Measurements from ENCODE around the gene ESR2. TPM values are rescaled to one million over a fixed set of nuclear protein-coding genes. Genes with fewer than 3 reads are reported as not detected.

ESR2 gene
- total RNA-seq, 1 experiment from 2014 or later = 0.15 TPM

DNA sequence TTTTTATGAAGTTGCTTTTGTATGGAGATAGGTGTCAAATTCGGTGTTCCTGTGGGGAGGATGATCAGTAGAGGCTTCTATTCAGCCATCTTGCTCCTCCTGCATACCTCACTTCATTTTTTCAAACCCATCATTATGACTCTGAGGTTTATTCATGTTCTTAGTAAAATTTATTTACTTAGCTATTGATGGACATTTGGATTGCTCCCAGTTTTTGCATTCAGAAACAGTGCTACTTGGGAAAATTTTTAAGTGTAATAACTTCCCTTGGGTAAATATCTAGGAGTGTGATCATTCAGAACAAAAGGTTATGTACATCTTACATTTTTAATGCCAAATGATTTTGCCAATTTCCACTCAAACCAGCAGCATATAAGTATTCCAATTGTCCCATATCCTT lies 233.1 kb downstream of the ESR2 start:
- Histone ChIP-seq H4K20me1 (ENCODE audit: control insufficient read depth, insufficient read depth, insufficient read length) (peaks cover 3% of the 10 kb centered on the region), H2BK120ac (ENCODE audit: low read depth, low read length, poor library complexity, severe bottlenecking) (peak overlapping the region; percentile 75), H4K5ac (ENCODE audit: insufficient read length, low read depth, low read length) (no peak overlapping the region), H2AK5ac (ENCODE audit: insufficient read length, low read length) (no peak overlapping the region), H2AFZ (ENCODE audit: low read length) (no peak overlapping the region), H3K79me2 (ENCODE audit: insufficient read depth, low read length) (no peaks in the 10 kb centered on the region), H3K23ac (ENCODE audit: insufficient read length, low read depth, low read length) (no peak overlapping the region), H3K56ac (ENCODE audit: insufficient read length, low read depth, low read length) (no peak overlapping the region), H4K91ac (ENCODE audit: insufficient read length, low read depth, low read length) (no peak overlapping the region), H3K27me3 (ENCODE audit: insufficient read depth, low read length) (no peaks in the 10 kb centered on the region), H3T11ph (ENCODE audit: low read length) (no peak overlapping the region), H3K23me2 (ENCODE audit: insufficient read length, low read depth, low read length, poor library complexity, severe bottlenecking) (no peaks in the 10 kb centered on the region), H3K4me2 (ENCODE audit: insufficient read depth, insufficient read length, low read length) (no peak overlapping the region), H3K18ac (ENCODE audit: insufficient read length, low read depth, low read length) (peak overlapping the region; percentile 71), H2BK20ac (ENCODE audit: low read depth, low read length, poor library complexity, severe bottlenecking) (no peak overlapping the region), H3K4me1 (ENCODE audit: insufficient read depth, low read length) (no peaks in the 10 kb centered on the region; the same call in 1 of the 2 replicates), H3K79me1 (ENCODE audit: insufficient read depth, low read depth, low read length, poor library complexity, severe bottlenecking) (no peaks in the 10 kb centered on the region), H3K9ac (ENCODE audit: extremely low read depth, insufficient read length, low read length) (no peak overlapping the region), H3K27ac (ENCODE audit: insufficient read length, low read depth, low read length) (no peak overlapping the region), H2BK15ac (ENCODE audit: low read depth, low read length) (no peak overlapping the region), H2BK12ac (ENCODE audit: insufficient read length, low read depth, low read length) (no peak overlapping the region), H4K8ac (replicated peaks; ENCODE audit: insufficient read length, low read depth, low read length) (no peak overlapping the region), H3K9me3 (ENCODE audit: control insufficient read depth, low read depth, low read length) (no peaks in the 10 kb centered on the region), H3K4ac (ENCODE audit: low read depth, low read length) (no peak overlapping the region), H2BK5ac (ENCODE audit: insufficient read length, low read length) (no peak overlapping the region), H3K14ac (ENCODE audit: insufficient read depth, low read length) (peak overlapping the region; percentile 80; the same call in 1 of the 2 replicates)
- no peak for DNase-seq
- peak overlapping the region; percentile 65 to 96 (median 89) for H3K27ac Mint-ChIP-seq
- H3K9me3 Mint-ChIP-seq = no peaks in the 10 kb centered on the region
- peak overlapping the region in 1 of 2 experiments; percentile 6; a peak in 1 of 5 replicates for H3K4me3 Mint-ChIP-seq
- no CpG with 5 or more reads among the region's 1 CpG for WGBS (ENCODE audit: extremely low coverage, insufficient read length, low lambda C conversion rate)
- TF ChIP-seq, protein P1, sequence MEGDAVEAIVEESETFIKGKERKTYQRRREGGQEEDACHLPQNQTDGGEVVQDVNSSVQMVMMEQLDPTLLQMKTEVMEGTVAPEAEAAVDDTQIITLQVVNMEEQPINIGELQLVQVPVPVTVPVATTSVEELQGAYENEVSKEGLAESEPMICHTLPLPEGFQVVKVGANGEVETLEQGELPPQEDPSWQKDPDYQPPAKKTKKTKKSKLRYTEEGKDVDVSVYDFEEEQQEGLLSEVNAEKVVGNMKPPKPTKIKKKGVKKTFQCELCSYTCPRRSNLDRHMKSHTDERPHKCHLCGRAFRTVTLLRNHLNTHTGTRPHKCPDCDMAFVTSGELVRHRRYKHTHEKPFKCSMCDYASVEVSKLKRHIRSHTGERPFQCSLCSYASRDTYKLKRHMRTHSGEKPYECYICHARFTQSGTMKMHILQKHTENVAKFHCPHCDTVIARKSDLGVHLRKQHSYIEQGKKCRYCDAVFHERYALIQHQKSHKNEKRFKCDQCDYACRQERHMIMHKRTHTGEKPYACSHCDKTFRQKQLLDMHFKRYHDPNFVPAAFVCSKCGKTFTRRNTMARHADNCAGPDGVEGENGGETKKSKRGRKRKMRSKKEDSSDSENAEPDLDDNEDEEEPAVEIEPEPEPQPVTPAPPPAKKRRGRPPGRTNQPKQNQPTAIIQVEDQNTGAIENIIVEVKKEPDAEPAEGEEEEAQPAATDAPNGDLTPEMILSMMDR (conservative IDR thresholded peaks at IDR 0.05) = no peak
- H3K27me3 Mint-ChIP-seq (ENCODE audit: low read depth) = no peaks in the 10 kb centered on the region
- peaks cover 6 to 19% (median 16%) of the 10 kb centered on the region in 3 experiments; a peak in 4 of 7 replicates for H3K36me3 Mint-ChIP-seq (ENCODE audit: insufficient read depth in 1 of 3, low read depth in 3 of 3)
- peaks cover 14 to 17% of the 10 kb centered on the region in 2 experiments for H3K4me1 Mint-ChIP-seq
